Measurements from ENCODE around the gene HSPG2.
A peak's percentile ranks its signal among the peaks of the same experiment; 100 is the strongest.

- TF ChIP-seq, protein P1, sequence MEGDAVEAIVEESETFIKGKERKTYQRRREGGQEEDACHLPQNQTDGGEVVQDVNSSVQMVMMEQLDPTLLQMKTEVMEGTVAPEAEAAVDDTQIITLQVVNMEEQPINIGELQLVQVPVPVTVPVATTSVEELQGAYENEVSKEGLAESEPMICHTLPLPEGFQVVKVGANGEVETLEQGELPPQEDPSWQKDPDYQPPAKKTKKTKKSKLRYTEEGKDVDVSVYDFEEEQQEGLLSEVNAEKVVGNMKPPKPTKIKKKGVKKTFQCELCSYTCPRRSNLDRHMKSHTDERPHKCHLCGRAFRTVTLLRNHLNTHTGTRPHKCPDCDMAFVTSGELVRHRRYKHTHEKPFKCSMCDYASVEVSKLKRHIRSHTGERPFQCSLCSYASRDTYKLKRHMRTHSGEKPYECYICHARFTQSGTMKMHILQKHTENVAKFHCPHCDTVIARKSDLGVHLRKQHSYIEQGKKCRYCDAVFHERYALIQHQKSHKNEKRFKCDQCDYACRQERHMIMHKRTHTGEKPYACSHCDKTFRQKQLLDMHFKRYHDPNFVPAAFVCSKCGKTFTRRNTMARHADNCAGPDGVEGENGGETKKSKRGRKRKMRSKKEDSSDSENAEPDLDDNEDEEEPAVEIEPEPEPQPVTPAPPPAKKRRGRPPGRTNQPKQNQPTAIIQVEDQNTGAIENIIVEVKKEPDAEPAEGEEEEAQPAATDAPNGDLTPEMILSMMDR (IDR thresholded peaks at IDR 0.05) = peak; percentile 43 to 66 (median 62)
- no peak for TF ChIP-seq POLR2A (IDR thresholded peaks at IDR 0.05)
Observed at GRCh38 chr1:21814241-21814918, 122.7 kb downstream of the HSPG2 start.
